GM12874 (cell line): Measurements from ENCODE around the gene POLE3.

Source experiments
- TF ChIP-seq, protein P1 (sequence below): IDR thresholded peaks from 2 replicates; pipeline ENCODE4 v1.5.1; 2011; ENCODE audit warnings: low read depth, mild to moderate bottlenecking, control low read depth, low read length, moderate library complexity; ENCODE audit not compliant: insufficient read depth

POLE3 gene

DNA sequence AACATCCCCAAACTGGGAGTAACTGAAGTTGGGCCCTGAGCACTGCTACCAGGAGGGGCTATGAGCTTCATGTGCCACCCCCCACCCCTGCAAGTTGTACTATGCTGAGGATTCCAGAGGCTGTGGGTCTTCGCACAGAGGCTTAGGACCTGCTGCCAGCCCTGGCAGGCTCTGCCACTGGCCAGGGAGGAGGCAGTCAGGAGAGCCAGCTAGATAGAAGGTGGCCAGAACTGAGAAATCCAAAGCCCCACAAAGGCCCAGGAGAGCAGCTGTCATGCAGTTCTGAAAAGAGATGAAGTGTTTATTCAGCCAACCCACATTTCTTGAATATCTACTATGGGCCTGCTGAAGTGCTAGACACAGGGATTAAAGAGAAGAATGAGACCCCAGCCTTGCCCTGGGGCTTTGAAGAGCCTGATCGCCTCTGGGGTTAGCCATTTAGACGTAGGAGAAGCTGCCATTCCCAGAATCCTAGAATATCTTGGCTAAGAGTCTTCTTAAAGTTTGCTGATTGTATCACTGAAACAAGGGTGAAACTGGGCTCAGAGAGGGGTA, 10.8 kb downstream of the POLE3 start:
- TF ChIP-seq, protein P1, sequence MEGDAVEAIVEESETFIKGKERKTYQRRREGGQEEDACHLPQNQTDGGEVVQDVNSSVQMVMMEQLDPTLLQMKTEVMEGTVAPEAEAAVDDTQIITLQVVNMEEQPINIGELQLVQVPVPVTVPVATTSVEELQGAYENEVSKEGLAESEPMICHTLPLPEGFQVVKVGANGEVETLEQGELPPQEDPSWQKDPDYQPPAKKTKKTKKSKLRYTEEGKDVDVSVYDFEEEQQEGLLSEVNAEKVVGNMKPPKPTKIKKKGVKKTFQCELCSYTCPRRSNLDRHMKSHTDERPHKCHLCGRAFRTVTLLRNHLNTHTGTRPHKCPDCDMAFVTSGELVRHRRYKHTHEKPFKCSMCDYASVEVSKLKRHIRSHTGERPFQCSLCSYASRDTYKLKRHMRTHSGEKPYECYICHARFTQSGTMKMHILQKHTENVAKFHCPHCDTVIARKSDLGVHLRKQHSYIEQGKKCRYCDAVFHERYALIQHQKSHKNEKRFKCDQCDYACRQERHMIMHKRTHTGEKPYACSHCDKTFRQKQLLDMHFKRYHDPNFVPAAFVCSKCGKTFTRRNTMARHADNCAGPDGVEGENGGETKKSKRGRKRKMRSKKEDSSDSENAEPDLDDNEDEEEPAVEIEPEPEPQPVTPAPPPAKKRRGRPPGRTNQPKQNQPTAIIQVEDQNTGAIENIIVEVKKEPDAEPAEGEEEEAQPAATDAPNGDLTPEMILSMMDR, result no peak

DNA sequence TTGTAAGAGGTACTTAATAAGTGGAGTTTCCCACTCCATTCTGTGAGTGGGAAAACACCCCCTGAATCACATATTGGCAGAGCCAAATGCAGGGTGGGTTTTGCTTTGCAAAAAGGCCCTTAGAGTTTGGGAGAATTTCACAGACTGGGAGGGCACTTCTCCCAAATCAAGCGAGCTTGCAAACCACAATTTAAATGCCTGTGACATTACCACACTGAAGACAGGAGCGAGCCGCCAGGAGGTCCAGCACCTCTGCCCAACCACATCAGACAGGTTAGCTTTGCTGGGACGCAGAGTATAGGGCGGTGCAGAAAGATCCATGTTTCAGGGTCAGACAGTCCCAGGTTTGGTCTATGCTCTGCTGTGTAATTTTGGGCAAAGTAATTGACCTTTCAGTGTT, 11.7 kb downstream of the POLE3 start:
- TF ChIP-seq, protein P1, result no peak

DNA sequence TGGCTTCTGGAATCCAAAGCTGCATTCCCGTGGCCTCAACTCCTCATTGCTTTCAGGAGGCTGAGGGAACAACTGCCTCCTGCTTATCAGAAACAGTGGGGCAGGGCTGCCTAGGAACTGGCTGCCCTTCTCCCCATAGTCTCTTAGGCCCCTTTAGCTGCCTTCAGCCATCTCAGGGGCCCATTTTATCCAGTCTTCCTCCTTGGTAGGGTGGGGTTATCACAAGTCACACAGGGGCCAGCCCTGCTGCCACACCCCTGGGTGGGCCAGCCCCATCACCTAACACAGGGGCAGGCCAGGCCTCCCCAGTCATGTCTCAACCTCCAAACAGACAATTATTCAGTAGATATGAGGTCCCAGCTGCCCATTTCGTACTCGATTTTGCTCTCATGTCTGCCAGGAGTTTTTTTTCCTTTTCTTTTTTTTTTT, 13.3 kb downstream of the POLE3 start:
- TF ChIP-seq, protein P1, result no peak

DNA sequence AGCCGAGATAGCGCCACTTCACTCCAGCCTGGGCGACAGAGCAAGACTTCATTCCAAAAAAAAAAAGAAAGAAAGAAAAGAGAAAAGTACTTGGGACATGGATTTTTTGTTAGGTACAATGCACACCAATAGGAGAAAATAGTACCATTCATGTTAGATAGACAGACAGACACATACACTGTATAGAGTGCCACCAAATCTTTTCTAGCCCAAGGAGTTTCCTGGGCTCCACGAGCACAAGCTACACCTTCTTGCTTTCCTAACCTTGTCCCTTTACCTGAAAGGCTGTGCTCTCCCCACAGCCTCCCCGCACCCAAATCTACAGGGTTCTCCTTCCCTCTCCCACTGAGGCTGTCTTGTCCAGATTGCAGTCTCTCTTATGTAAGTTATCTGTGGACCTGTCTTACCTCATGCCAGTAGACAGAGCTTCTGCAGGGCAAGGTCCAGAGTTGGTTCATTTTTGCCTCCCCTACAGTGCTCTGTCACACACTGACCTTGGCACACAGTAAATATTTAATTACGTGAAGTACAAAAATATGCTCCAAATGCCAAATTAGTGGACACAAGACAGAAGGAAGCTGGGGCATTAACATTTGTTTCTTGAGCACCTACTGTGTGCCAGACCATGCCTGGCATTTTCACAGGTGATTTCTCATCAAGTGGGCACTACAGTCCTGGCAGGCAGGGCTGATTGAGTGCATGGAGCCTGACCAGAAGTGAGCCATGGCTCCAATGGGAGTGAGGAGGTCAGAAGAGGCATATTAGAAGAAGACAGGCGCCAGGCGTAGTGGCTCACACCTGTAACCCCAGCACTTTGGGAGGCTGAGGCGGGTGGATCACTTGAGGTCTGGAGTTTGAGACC, 15.2 kb downstream of the POLE3 start:
- TF ChIP-seq, protein P1, result no peak

DNA sequence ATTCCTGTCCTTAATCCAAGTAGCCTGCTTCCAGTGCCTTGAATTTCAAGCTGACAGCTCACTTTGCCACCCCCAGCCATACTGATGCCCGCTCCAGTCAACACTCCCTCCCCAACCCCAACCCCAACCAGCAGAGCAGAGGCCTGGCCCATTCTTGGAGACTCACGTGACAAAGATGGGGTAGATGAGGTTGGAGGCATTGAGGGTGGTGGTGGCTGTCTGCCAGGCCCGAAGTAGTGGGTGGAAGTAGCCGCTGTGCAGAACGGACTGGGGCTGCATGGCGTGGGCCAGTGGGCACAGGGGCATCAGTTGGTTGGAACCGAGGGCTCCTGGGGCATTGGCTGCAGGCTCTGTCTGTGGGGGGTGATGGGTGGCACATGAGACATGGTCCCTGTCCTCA, 17.2 kb downstream of the POLE3 start:
- TF ChIP-seq, protein P1, result no peak

DNA sequence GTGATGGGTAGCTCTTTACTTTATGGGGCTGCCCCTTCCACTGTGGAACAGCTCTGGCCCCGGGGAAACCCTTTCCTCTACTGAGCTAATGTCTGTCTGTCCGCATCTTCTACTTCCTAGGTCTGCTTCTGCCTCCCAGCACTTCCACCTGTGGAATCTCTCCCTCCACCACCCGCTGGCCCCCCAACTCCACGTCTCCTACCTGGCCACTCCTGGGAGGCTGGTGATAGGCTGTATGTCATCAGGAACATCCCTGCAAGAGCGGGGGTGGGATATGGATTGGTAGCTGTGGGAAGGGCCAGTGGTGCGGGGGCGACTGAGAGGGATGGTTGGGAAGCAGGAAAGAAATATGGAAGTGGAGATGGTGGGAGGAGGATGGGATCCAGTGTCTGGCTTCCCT, 18.6 kb downstream of the POLE3 start:
- TF ChIP-seq, protein P1, result no peak

DNA sequence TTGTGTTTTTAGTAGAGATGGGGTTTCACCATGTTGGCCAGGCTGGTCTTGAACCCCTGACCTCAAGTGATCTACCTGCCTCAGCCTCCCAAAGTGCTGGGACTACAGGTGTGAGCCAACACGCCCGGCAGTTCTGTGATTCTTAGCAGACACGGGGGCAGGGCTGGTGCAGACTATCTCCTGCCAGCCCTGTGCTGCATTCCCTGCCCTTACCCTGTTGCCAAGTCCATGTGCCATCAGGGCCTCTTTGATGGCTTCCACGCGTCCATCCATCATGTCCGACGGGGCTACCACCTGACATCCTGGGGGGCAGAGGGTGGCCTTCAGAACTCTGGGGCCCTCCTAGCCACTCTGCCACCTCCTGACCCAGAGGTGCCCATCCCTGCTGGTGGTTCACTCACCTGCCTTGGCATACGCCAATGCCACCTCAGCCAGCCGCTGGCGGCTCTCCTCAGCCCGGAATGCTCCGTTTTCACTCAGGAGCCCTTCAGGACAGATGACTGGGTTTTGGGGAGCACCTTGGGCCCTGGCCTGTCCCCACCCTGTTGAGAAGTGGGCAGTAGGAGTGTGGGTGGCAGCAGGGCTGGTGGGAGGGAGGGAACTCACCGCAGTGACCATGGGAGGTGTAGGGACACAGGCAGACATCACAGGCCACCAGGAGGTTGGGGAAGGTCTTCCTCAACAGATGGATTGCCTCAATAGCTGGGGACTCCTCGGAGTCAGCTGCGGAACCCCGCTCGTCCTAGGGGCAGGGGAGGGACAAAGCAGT, 20.1 kb downstream of the POLE3 start:
- TF ChIP-seq, protein P1, result no peak
